KG1 (cell line): ENCODE measurements around the gene KIRREL3.

Experiments used
- DNase-seq: peaks from one replicate; lab custom pipeline; 2025; lab: John Stamatoyannopoulos, UW

The KIRREL3 gene

DNA sequence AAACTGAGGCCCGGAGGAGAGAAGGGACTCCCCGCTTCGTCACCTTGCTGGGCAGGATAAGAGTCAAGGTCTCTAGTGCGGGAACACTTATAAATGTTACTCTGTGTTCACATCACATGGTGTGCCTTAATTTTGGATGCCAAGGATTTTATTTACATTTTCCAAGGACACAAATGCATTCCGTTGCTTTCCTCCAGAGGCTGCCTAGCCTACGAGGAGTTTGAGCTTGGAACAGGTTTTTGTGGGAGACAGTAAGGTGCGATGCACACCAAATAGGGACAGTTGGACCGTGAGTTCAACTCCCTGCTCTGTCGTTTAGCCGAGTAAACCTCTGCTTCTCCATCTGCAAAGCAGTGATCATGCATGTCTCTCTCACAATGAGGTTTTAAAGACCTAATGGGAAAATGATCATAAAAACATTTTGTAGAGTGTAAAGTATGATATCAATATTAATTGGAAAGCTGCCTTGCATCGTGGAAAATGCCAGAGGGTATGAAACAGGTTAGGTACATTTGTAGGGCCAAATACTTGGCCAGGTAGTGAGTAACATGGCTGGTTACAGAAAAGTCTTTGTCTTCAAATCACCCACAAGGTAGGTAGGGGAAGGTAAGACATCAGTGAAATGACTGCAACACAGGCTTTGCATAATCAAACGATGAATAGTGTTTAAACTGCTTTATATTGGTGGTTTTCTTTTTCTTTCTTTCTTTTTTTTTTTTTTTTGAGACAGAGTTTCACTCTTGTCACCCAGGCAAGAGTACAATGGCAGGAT, 583.3 kb downstream of the KIRREL3 start:
- DNase-seq, result no peak

DNA sequence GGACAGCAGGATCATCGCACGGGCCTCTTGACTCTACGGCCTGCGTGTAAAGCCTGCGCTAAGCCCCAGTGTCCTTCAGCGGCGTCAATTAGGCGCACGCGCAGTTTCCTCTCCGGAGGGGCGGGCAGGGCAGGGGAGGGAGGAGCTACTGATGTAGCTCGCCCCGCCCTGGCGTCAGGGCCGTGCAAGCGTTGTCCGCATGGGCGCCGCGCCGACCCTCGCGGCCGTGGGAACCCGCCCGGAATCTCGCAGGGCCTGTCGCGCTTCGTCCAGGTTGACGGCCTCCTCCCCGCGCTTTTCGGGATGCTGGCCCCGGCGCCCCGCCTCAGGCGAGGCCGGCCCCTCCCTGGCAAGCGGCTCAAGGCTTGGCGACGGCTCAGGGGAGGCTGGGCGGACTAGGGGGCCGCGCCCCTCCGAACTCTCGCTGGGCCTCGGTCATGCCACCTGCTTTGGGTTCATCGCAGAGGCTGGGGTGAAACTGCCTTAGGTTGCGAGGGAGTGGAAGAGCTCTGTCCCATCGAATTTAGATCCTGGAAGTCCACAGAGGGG, 584.0 kb downstream of the KIRREL3 start:
- no peak for DNase-seq

DNA sequence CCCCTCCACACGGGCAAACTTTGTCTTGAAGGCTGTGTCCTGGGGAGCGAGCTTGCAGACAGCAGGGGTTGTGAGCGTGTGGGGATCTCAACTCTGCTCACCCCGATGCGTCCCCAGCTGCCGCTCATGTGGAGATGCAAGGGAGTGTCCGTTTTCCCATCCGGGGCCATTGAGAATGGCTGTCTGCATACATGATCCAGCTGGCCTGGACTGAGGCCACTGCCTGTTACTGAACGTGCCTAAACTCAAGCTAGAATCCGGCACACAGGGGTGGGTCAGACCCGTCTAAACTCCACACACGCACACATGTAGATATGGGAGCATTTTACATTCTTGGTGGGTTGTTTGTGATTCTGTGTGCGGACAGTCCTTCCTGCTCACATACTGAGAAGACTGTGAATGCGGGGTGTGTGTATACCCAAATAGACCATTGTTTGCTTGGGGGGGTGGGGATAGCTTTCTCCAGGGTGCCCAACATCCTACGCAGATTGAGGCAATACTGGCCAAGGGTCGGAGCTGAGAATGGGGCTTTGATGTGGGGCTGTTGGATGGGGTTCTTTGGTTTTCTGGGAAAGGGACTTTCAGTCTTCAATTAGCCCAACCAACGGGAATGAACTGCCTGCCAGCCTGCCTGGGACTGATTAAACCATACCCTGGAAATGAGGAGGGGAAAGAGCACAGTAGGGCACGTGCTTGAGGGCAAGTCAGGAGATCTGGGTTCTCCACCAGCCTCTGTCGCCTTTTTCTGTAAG, 584.7 kb downstream of the KIRREL3 start:
- DNase-seq, result no peak

DNA sequence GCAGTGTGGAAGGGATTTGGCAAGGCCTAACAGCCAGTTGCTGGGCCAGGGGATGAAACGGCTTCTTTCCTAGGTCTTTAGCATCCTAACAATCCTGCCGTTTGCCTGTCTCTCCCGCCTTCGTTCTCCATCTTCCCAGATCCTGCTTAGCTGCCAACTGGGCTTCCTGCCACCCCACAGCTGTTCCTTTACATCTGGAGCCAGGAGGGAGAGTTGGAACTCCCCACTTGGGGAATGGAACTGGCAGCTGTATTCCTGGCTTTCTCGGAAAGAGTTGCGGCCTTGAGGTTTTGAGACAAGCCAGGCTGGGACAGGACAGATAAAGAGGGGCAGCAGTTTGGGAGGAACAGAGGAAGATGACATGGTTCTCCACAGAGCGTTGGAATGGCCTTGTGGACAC, 585.4 kb downstream of the KIRREL3 start:
- no peak for DNase-seq

DNA sequence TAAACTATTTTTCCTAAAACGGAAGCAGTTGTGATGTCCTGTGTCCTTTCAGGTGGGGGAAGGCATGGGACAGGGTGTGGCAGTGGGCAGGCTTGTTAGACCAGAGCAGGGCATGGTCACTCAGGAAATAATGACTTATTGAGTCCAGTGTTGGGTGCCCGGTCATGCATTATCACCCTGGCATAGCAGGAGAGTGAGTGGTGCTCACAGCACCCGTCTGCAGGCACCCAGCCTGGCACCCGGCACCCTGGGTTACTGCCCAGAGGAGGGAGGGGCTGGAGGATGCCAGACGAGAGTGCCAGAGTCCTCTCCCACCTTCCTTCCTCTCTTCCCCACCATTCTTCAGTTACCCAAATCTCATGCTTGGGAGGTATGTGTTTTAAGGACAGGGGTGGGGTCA, 586.0 kb downstream of the KIRREL3 start:
- no peak for DNase-seq

DNA sequence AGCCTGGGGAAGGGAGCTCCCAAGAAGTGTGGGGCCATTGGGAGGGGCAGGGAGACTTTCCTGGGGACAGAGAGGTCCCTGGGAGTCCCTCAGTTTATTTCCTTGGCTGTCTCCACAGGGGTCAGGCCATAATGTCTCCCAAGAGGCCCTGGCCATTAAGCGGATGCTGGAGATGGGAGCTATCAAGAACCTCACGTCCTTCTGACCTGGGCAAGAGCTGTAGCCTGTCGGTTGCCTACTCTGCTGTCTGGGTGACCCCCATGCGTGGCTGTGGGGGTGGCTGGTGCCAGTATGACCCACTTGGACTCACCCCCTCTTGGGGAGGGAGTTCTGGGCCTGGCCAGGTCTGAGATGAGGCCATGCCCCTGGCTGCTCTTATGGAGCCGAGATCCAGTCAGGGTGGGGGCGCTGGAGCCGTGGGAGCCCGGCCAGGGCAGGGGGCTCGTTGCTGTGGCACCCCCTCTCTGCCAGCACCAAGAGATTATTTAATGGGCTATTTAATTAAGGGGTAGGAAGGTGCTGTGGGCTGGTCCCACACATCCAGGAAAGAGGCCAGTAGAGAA, 586.6 kb downstream of the KIRREL3 start:
- no peak for DNase-seq

DNA sequence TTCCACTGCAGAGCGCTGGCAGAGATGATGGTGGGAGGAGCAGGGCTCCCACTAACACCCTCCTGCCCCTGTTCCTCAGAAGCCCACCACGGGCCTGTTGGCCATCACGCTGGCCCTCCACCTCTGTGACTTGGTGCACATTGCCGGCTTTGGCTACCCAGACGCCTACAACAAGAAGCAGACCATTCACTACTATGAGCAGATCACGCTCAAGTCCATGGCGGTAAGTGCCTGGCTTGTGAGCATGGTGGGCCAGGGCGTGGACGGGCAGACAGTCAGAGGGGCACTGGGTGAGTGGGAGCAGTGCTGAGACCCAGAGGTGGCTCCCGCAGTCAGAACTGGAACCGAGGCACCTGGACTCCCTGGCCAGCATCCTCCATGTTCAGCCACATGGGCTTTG, 587.1 kb downstream of the KIRREL3 start:
- no peak for DNase-seq

DNA sequence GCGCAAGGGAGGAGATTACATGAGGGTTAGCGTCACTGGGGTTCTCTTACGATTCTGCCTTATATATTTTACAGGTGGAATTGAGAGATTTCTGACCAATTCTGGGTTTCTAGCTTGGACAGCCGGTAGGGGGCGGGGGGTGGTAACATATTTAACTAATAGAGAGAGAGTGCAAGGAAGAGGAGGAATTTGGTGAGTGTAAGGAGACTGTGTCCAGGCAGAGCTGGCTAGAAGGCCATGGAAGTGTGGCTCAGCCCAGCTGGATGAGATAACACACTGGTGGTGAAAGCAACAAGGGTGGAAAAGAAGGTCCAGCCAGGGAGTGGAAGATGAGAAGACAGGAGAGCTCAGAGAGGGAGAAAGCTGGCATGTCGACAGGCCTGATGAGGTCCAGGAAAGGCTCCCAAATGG, 588.6 kb downstream of the KIRREL3 start:
- DNase-seq, result no peak

DNA sequence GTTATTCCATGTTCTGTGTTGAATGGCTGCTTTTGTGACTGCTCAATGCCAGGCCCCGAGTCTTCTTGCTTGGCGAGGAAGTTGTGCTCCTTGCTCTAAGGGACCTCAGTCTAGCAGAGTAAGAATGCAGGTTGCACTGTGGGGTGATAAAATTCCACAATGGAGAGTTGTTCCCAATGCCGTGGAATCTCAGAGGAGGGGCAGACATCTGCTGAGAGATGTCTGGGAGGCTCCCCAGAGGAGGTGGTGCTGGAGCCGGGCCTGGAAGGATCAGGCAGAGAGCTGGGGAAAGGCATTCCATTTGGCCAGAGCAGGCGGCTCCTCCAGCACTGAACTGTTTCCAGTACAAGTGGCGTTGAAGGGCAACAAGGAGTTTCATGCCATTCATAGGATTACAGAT, 589.9 kb downstream of the KIRREL3 start:
- DNase-seq, result no peak

DNA sequence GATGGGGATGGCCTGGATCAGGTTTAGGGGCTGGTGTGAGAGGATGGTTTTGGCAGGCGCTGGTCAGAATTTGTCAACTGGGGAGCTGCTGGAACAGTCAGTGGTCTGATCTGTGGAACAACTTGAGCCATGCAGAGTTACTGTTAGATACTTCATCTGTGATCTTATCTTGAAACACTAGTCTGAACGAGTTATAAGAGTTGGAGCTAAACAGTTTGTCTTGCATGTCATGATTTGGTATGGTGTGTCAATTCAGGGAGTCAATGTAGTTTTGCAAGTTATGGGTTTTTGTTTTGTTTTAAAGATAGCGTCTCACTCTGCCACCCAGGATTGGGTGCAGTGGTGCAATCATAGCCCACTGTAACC, 591.0 kb downstream of the KIRREL3 start:
- DNase-seq, result no peak

DNA sequence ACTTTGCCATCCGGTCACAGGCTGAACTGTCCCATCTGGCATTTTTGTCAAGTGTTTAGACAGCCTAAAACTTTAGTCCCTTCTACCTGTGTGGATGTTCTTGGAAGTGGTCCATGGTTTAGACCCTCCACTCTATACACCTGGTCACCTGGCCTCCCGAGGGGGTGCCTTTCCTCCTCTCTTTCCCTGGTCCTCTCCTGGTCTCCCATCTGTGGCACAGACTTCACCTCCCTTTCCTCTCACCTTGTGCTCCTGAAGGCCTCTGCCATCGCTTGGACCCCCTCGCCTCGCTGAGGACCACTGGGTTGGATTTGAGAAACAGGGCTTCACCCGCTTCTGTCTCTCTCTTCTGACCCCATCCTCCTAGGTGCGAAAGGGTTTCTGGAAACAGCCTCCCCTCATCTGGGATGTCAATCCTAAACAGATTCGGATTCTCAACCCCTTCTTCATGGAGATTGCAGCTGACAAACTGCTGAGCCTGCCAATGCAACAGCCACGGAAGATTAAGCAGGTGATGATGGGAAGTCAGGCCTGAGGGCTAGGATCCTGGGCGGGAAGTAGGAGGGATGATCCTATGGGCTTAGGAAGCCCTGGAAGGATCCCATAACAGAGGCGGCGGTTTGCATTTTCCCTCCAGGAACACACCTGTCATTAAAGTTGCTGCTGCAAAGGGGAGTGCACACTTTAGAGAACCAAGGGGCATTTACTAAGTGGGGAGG, 591.5 kb downstream of the KIRREL3 start:
- no peak for DNase-seq

DNA sequence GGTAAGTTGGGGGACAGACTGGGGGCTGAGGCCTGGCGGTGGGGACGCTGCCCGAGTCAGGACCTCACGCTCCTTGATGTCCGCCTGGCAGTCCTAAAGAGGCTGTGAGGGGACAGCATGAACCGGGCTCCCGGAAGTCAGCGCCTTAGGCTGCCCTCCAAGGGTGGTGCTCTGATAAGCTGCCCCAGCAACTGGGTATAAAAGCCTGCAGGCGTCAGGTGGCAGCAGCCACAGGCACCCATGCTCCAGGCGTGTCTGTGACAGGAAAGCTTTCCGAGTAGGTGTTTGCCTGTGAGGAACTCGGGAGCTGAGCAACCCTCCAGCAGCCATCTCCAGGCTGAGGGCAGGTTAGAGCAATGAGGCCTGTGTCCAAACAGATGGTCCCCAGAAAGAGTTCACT, 592.1 kb downstream of the KIRREL3 start:
- DNase-seq, result no peak

DNA sequence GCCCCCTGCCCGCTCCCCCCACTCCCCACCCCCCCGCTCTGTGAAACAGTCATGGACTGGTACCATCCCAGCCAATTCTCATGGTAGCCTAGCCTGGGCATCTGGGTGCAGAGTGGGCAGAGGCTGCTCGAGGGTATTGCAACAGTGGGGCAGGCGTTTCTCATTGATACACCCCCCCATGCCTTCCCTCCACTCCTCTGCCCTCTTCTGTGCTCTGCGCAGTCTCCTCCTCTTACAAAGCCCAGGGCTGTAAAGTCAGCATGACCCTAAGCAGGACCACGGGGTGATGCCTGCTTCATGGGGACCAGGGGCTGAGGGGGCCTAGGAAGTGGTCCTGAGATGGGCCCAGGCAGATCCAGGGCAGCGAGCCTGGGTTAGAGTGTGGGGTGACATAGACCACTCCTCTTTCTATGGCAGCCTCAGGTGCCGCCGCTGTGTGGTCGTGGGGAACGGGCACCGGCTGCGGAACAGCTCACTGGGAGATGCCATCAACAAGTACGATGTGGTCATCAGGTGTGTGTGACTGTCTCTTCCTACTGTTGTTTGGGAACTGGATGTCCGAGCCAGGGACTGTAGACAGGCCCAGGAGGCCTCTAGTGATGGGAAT, 592.8 kb downstream of the KIRREL3 start:
- no peak for DNase-seq

DNA sequence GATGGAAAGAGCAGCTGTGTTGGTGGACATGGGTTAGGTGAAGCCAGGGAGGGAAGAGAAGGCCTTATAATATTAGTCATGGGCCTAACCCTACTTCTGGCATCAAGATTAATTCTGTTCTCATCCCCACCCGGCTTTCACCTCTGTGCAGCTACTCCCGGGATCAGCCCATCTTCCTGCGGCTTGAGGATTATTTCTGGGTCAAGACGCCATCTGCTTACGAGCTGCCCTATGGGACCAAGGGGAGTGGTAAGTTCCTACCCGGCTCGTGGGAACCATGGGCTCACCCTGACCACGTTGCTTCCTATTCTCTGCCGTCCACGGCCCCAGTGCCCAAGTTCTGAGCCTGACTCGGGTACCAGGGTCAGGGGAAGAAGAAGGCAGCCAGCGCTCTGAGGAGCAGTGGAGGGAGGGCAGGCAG, 593.5 kb downstream of the KIRREL3 start:
- DNase-seq, result no peak

DNA sequence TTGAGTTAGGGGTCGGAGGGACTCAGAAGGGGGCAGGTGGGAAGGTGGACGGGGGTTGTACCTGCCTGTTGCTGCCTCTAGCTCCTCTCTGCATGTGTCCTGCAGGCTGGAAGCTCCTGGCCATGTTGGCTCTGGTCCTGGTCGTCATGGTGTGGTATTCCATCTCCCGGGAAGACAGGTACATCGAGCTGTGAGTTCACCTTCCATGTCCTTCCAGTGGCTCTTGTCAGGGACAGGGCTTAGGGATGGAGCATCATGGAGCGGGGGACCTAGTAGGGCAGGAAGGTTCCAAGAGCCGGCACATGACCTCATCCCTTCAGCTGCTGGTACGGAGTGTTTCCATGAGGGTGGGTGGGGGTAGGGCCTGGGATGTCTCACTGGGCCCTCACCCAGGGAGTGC, 594.2 kb downstream of the KIRREL3 start:
- DNase-seq, result no peak

DNA sequence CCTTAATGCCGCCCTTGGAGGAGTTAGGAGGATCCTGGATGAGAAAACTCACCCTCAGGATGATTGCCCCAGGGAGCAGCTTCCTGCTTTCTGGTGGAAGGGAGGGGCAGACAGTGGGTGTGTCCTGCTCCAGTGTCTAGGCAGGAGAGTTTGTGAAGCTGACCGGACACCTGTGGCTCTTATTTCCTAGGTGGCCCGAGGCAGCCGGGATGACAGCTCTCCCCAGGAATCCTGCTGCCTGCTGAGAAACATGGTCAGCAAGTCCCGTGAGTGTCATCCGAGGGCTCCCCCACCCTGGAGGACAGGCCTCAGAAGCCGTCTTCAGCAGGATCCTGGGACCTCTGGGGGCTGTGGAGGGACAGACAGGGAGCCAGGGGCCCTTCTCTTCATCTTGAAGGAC, 594.7 kb downstream of the KIRREL3 start:
- DNase-seq, result no peak

DNA sequence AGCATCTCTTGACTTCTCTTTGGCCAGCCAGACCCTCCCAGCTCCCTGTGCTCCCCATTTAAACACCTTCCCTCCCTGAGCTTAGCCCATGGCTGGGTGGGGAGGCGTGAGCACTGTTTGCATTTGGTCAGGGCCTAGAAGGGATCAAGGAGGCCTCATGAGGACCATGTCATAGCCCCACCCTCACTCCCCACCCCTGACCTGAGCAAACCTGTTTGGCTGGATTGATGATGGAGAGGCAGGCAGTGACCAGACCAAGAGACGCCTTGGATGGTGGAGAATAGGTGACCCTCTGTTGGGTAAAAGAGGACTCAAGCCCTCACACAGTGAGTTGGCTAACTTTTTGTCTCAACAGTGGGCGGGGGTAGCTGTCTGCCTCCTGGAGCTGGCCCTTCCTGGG, 595.2 kb downstream of the KIRREL3 start:
- no peak for DNase-seq

DNA sequence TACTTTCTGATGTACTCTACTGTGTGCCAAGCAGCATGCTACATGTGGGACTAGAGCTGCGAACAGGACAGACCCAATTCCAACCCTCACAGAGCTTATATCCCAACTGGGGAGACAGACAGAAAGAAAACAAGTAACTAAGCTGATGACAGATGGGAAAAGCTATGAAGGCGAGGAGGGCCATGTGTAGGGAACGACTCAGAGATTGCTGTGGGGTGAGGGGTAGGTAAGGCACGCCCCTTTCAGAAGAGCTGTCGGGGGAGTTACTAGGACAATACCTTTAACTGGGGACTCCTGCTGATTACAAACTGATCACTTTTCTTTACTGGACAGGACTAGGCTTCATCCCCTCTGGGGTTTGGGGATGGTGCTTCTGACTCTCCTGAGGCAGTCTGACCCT, 596.2 kb downstream of the KIRREL3 start:
- no peak for DNase-seq

DNA sequence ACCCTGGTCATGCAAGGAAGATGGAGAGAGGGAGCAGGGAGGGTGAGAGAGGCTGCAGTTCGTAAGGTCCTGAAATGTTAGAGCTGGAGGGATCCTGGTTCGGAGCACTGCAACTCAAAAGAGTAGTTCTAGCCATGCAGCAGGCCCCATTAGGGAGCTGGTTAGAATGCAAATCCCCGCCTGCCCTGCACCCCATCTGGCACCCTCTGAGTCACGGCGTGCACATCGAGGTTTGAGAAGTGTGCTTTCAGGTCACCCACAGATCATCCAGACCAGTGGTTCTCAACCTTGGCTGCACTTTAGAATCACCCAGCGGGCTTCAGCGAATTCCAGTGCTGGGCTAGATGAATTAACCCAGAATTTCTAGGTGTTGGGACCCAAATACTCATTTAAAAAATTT, 596.9 kb downstream of the KIRREL3 start:
- DNase-seq, result no peak

DNA sequence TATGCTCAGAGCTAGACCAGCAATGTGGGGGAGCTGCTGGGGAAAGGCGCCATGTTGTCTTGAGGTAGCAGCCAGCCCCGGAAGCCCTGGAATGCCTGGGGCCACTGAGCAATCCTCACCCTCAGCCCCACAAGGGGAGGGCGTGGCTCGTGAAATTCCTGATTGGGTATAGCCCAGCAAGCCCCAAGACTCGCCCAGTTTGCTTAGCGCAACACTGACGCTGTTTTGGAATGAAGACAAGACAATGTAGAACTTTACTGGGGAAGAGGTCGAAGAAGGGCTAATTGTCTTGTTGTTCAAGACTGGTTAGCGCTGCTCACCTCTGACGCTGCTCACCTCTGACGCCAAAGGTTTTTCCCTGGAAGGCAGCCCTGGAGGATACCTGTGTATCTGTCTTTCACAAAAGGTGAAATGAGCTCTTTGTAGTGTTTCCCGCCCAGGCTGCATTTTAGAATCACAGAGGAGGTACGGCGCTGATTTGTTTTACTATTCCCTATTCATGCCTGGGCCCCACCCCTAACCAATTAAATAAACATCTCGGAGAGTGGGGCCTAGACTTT, 597.5 kb downstream of the KIRREL3 start:
- no peak for DNase-seq

DNA sequence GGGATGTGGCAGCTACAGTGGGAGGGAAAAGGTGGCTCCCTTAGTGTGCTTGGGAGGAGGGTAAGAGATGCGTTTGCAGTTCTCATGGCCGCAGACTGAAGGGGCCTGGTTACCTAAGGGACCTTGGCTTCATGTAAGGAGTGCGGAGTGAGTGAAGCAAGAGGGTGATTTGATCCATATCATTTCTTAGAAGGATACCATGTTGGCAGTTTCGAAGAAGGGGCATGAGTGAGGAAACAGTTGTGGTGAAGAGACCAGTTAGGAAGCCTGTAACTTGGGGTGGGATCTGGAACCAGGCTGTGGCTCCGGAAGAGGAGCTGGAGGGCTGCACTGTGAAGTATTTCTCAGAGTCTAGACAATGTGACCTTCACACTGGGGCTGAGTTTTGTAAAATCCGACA, 600.1 kb downstream of the KIRREL3 start:
- DNase-seq, result no peak

DNA sequence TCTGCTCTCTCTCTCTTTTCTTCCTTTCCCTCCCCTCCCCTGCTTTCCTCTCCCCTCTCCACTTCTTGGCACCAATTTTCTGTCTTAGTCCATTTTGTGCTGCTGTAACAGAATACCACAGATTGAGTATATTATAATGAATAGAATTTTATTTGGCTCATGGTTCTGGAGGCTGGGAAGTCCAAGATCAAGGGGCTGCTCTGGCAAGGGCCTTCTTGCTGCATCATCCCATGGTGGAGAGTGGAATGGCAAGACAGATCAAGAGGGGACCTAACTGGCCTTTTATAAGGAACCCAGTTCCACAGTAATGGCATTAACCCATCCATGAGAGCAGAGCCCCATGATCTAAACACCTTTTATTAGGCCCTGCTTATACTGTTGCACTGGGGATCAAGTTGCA, 600.6 kb downstream of the KIRREL3 start:
- no peak for DNase-seq
